Prostate gland (tissue), 2 donors: ENCODE data around the gene GSTO1. TPM values are rescaled to one million over a fixed set of nuclear protein-coding genes. Genes with fewer than 3 reads are reported as not detected.

ENCODE experiments used
- DNase-seq: peaks from one replicate; pipeline ENCODE4 v3.0.0-alpha.2; 2019; ENCODE audit warnings: low spot score
- H3K27ac ChIP-seq, 2 donors: fragments of 200-600 bp; sonication (generic); 2 replicates each; pipeline ENCODE4 v1.5.1; 2017 to 2019
- H3K27me3 ChIP-seq: fragments of 200-600 bp; sonication (generic); replicated peaks from 2 replicates; pipeline ENCODE4 v1.5.1; 2019; ENCODE audit not compliant: insufficient read depth
- H3K36me3 ChIP-seq, 2 donors: fragments of 200-600 bp; sonication (generic); 1 replicate in 1 of 2; 2 replicates in 1 of 2; pipeline versions ENCODE4 v1.5.1 to v1.8.1; 2017 to 2019
- H3K4me1 ChIP-seq: fragments of 200-600 bp; sonication (generic); replicated peaks from 2 replicates; pipeline ENCODE4 v1.5.1; 2019
- H3K4me3 ChIP-seq, 2 donors: fragments of 200-600 bp; sonication (generic); 2 replicates each; pipeline ENCODE4 v1.5.1; 2017 to 2019
- H3K9me3 ChIP-seq: fragments of 200-600 bp; sonication (generic); 2 replicates; pipeline ENCODE4 v1.5.1; 2017
- POLR2A ChIP-seq: fragments of 450-650 bp; IDR thresholded peaks from one replicate; pipeline ENCODE4 v1.6.1; 2016; ENCODE audit warnings: antibody characterized with exemption, mild to moderate bottlenecking
- POLR2AphosphoS5 ChIP-seq: sonication (generic); formaldehyde crosslinking; IDR thresholded peaks from one replicate; pipeline ENCODE4 v1.6.1; 2017; ENCODE audit warnings: antibody characterized with exemption
- WGBS: methylation state at CpG from one replicate; pipeline ENCODE4 v1.1.5; 2018; 5-methylcytosine and 5-hydroxymethylcytosine counted together
- intact Hi-C: fragments of 100-400 bp; cut with DNase I; formaldehyde crosslinking; loops from one replicate; pipeline ENCODE4 v1.14.2; 2022
- total RNA-seq, 2 donors: library from RNA; depleted of rRNA; stranded (reverse); fragments of >200 nt; gene quantifications; one replicate each; pipeline ENCODE4 v1.1.0, GENCODE V29; 2016
- TF ChIP-seq, protein P1 (sequence below), 4 experiments: fragments of 200-600 bp in 2 of 4; fragments of 450-650 bp in 2 of 4; sonication (generic) in 2 of 4; IDR thresholded peaks; 1 replicate in 3 of 4; 2 replicates in 1 of 4; pipeline ENCODE4 v1.5.1; 2016 to 2019; ENCODE audit warnings: antibody characterized with exemption in 4 of 4, mild to moderate bottlenecking in 2 of 4, moderate library complexity in 2 of 4

Gene GSTO1
- total RNA-seq, 2 donors from 2014 or later: 46.8 to 91.8 TPM

DNA sequence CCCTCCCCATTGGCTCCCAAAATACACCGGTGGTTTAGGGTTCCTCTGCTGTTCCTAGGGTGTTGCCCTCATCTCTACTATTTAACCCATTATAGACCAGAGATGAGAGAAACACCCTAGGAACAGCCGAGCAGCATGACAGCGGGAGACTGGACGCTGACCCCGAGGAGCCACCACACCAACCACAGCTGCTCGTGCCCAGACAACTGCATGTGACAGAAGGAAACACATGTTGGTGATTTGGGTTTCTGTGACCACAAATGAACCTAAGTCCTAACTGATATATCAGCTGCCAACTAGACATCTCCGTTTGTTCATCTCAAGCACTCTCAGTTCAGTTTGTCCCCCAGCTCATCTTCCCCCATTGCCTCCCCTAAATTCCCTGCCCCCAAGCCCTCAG lies 35.9 kb upstream of the GSTO1 start:
- Histone ChIP-seq H3K27ac (no peak overlapping the region), H3K36me3 (no peaks in the 10 kb centered on the region), H3K4me1 (no peaks in the 10 kb centered on the region), H3K9me3 (no peaks in the 10 kb centered on the region), H3K4me3 (no peak overlapping the region), H3K27me3 (no peaks in the 10 kb centered on the region)
- intact Hi-C loops: no loop called here
- TF ChIP-seq, protein P1, sequence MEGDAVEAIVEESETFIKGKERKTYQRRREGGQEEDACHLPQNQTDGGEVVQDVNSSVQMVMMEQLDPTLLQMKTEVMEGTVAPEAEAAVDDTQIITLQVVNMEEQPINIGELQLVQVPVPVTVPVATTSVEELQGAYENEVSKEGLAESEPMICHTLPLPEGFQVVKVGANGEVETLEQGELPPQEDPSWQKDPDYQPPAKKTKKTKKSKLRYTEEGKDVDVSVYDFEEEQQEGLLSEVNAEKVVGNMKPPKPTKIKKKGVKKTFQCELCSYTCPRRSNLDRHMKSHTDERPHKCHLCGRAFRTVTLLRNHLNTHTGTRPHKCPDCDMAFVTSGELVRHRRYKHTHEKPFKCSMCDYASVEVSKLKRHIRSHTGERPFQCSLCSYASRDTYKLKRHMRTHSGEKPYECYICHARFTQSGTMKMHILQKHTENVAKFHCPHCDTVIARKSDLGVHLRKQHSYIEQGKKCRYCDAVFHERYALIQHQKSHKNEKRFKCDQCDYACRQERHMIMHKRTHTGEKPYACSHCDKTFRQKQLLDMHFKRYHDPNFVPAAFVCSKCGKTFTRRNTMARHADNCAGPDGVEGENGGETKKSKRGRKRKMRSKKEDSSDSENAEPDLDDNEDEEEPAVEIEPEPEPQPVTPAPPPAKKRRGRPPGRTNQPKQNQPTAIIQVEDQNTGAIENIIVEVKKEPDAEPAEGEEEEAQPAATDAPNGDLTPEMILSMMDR (IDR thresholded peaks at IDR 0.05): no peak
- no peak for TF ChIP-seq POLR2AphosphoS5
- no peak for TF ChIP-seq POLR2A
- WGBS: 75% methylated on average over 7 of the region's 7 CpGs
- no peak for DNase-seq

DNA sequence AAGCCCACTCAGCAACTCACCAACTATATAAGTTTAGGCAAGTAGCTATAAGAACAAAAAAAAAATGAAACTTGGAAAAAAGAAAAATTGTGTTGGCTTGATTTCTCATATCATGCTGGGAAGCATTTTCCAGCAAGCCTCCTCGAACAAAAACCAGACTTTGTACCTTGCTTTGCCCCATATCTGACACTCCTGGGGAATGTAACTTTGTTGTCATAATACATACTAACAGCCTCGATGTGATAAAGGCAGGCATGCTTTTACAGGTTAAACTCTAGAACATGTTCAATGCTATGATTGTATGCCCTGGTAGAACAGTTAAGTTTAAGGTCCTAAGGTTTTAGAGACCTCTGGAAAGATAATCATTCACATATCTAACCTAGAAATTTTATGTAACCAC lies 34.2 kb upstream of the GSTO1 start:
- WGBS: 45% methylated on average over 2 of the region's 2 CpGs
- Histone ChIP-seq H3K4me3 (no peak overlapping the region), H3K4me1 (no peaks in the 10 kb centered on the region), H3K9me3 (no peaks in the 10 kb centered on the region), H3K27ac (no peak overlapping the region), H3K27me3 (no peaks in the 10 kb centered on the region), H3K36me3 (no peaks in the 10 kb centered on the region)
- DNase-seq: no peak
- TF ChIP-seq POLR2A (no peak), POLR2AphosphoS5 (no peak)
- TF ChIP-seq, protein P1 (IDR thresholded peaks at IDR 0.05): no peak
- intact Hi-C loops: no loop called here

DNA sequence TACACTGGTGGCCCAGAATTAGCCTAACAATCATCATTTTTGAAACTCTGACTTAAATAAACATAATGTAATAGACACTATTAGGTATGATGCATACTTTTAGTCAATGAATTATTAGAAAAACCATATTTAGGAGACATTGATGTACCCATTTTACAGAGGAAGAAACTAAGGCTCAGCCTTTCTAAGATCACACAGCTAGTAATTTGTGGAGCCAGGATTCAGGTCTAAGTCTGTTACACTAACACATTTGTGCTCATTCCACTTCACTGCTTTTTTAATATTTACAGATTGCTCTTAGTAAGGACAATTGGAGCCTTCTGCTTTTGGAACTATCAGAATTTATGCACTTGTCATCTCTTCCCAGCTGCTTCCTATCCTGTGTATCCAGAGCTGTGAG lies 31.4 kb upstream of the GSTO1 start:
- TF ChIP-seq POLR2AphosphoS5 (no peak), POLR2A (no peak)
- TF ChIP-seq, protein P1 (IDR thresholded peaks at IDR 0.05): no peak
- no peak for DNase-seq

DNA sequence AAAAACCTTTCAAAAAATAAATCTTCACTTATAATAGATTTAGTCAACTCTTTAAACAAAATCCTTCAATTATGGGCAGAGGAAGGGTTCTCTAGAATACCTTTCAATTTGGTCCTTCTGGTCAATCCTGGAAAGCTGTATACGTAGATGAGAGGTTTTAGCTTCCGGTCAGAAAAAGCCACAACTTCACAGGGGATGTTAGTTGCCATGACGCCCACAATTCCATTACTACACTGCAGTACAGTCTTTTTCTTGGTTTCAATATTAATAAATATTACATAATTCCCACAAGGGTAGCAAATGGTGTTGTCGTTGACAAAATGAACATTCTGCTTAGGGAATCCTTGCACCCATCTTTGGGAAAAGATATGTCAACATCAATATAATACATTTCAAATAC lies 24.2 kb upstream of the GSTO1 start:
- Histone ChIP-seq H3K27ac (no peak overlapping the region), H3K4me3 (no peak overlapping the region), H3K36me3 (no peaks in the 10 kb centered on the region), H3K4me1 (no peaks in the 10 kb centered on the region), H3K9me3 (no peaks in the 10 kb centered on the region), H3K27me3 (no peaks in the 10 kb centered on the region)
- no peak for DNase-seq
- 86% methylated on average over 4 of the region's 4 CpGs for WGBS
- intact Hi-C loops: no loop called here
- no peak for TF ChIP-seq POLR2A
- TF ChIP-seq, protein P1 (IDR thresholded peaks at IDR 0.05): no peak
- no peak for TF ChIP-seq POLR2AphosphoS5

More for the DNA sequence above, 31.4 kb upstream of the GSTO1 start:
- no peaks in the 10 kb centered on the region for H3K4me1 ChIP-seq
- no peaks in the 10 kb centered on the region for H3K9me3 ChIP-seq
- no peaks in the 10 kb centered on the region for H3K36me3 ChIP-seq
- H3K27me3 ChIP-seq: no peaks in the 10 kb centered on the region
- no peak overlapping the region for H3K4me3 ChIP-seq
- intact Hi-C loops: no loop called here
- no peak overlapping the region for H3K27ac ChIP-seq

DNA sequence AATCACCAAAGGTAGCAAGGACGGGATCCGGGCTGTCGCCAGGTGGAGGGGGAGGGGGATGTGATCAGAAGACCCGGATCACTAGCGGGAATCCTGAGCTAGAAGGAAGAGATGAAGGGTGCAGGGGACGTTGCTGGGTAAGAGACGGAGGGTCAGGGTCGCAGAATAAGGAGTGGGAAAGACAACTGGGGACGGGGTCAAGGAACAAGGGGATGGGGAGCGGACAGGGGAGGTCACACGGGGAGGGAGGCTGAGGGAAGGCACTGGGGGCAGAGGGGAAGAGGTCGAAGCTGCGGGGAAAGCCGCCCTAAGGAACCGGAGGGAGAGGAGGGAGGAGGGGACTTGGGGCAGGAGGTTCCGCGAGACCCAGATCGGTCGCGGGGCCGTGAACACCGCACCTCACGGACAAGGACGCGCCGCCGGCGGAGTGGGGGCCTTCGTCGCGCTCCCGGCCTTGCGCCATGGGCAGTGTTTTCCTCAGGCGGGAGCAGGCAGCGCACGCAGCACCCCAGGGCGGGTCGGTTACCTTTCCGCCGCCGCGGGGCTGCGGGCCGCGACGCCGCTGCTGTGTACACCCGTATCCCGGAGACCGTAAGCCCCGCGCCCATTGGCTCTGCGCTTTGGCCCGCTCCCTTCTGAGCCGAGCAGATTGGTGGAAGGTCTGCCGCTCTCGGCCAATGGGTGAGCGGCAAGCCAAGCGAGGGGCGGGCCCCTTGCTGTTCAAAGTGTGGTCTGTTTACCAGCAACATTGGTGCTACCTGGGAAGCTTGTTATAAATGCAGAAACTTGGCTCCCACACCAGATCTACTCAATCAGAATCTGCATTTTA lies 22.7 kb upstream of the GSTO1 start, which contains the start of gene CFAP43:
CFAP43 (minus strand) TSS at position 581 of the 829 bp plus-strand sequence; CDS start at position 463, 118 bp downstream.
- WGBS: under 1% methylated on average over 44 of the region's 60 CpGs

More for the DNA sequence above, 22.7 kb upstream of the GSTO1 start, which contains the start of gene CFAP43:
- DNase-seq: peak; percentile 99
- Histone ChIP-seq H3K27ac (peak within 1 kb of the TSS; percentile 19 to 56), H3K36me3 (no peaks in the 10 kb centered on the region), H3K4me3 (peak within 1 kb of the TSS; percentile 83 to 90), H3K9me3 (no peaks in the 10 kb centered on the region), H3K4me1 (no peaks in the 10 kb centered on the region), H3K27me3 (no peaks in the 10 kb centered on the region)
- intact Hi-C loops: no loop called here
- TF ChIP-seq POLR2AphosphoS5: peak; percentile 89
- TF ChIP-seq POLR2A: peak; percentile 62
- TF ChIP-seq, protein P1 (IDR thresholded peaks at IDR 0.05): peak in 1 of 4 experiments; percentile 28
